Left ventricle myocardium inferior (tissue), 1 donor: ENCODE data around the gene EVI5. TPM values are rescaled to one million over a fixed set of nuclear protein-coding genes. Genes with fewer than 3 reads are reported as not detected.

Source experiments
- DNase-seq: peaks from one replicate; pipeline ENCODE4 v3.0.0-alpha.2; 2020
- H3K27ac ChIP-seq: fragments of 200-600 bp; replicated peaks from 2 replicates; pipeline ENCODE4 v1.8.0; 2021
- H3K27me3 ChIP-seq: fragments of 200-600 bp; 2 replicates; pipeline ENCODE4 v1.8.0; 2021; ENCODE audit warnings: low read depth
- H3K36me3 ChIP-seq: fragments of 200-600 bp; 2 replicates; pipeline ENCODE4 v1.8.0; 2021
- H3K4me1 ChIP-seq: fragments of 200-600 bp; 2 replicates; pipeline ENCODE4 v1.8.0; 2021
- H3K4me3 ChIP-seq: fragments of 200-600 bp; 2 replicates; pipeline ENCODE4 v1.8.0; 2021; ENCODE audit warnings: mild to moderate bottlenecking, moderate library complexity
- H3K9me3 ChIP-seq: fragments of 200-600 bp; replicated peaks from 2 replicates; pipeline ENCODE4 v1.8.0; 2021
- CTCF ChIP-seq: fragments of 200-600 bp; IDR thresholded peaks from 2 replicates; pipeline ENCODE4 v1.8.0; 2021; ENCODE audit warnings: antibody characterized with exemption, mild to moderate bottlenecking, borderline replicate concordance
- intact Hi-C: fragments of 100-400 bp; cut with micrococcal nuclease; formaldehyde crosslinking; loops from one replicate; pipeline ENCODE4 v1.11.0; 2022
- total RNA-seq: library from RNA; stranded (reverse); fragmentation: NEBNext Ultra II Directional; extraction: Animal tissue kit (Norgen Biotek cat#: 25700); gene quantifications from one replicate; pipeline ENCODE4 v1.2.1, GENCODE V29; 2021
- donor health status: DM: no; HTN: yes; CAD: no; lungs with severe emphysema.

EVI5 gene
- total RNA-seq, 1 donor from 2014 or later = 30.4 TPM

- peaks cover 6% of the 10 kb centered on the region for H3K9me3 ChIP-seq
- no peaks in the 10 kb centered on the region for H3K36me3 ChIP-seq
- peaks cover 34% of the 10 kb centered on the region for H3K4me1 ChIP-seq
- H3K27me3 ChIP-seq = no peaks in the 10 kb centered on the region
- peak; percentile 80 for DNase-seq
- peak overlapping the region; percentile 84 for H3K27ac ChIP-seq
- intact Hi-C loops = no loop called here
- TF ChIP-seq CTCF = no peak
- H3K4me3 ChIP-seq = peak overlapping the region; percentile 50
Measured at GRCh38 chr1:92755541-92756461, 29.1 kb downstream of the EVI5 start.

GRCh38 chr1:92754719-92755050 lies 30.2 kb downstream of the EVI5 start:
- Histone ChIP-seq H3K36me3 (no peaks in the 10 kb centered on the region), H3K4me3 (no peak overlapping the region), H3K27ac (peak overlapping the region; percentile 84), H3K9me3 (peaks cover 6% of the 10 kb centered on the region), H3K4me1 (peaks cover 34% of the 10 kb centered on the region), H3K27me3 (no peaks in the 10 kb centered on the region)
- DNase-seq = no peak
- TF ChIP-seq CTCF = no peak
- intact Hi-C loops = no loop called here

GRCh38 chr1:92754000-92754718 lies 30.7 kb downstream of the EVI5 start:
- Histone ChIP-seq H3K4me1 (peaks cover 36% of the 10 kb centered on the region), H3K36me3 (no peaks in the 10 kb centered on the region), H3K27me3 (no peaks in the 10 kb centered on the region), H3K4me3 (no peak overlapping the region), H3K27ac (no peak overlapping the region), H3K9me3 (peaks cover 6% of the 10 kb centered on the region)
- TF ChIP-seq CTCF = no peak
- no peak for DNase-seq
- intact Hi-C loops = no loop called here

GRCh38 chr1:92752719-92753118 lies 32.2 kb downstream of the EVI5 start:
- DNase-seq = no peak
- Histone ChIP-seq H3K27me3 (no peaks in the 10 kb centered on the region), H3K4me3 (no peak overlapping the region), H3K9me3 (peaks cover 6% of the 10 kb centered on the region), H3K27ac (no peak overlapping the region), H3K4me1 (peaks cover 43% of the 10 kb centered on the region), H3K36me3 (no peaks in the 10 kb centered on the region)
- no peak for TF ChIP-seq CTCF
- intact Hi-C loops = no loop called here

- H3K27me3 ChIP-seq = no peaks in the 10 kb centered on the region
- DNase-seq = no peak
Measured at GRCh38 chr1:92749024-92749634, 35.8 kb downstream of the EVI5 start.

More at GRCh38 chr1:92749024-92749634, 35.8 kb downstream of the EVI5 start:
- H3K9me3 ChIP-seq = peaks cover under 1% of the 10 kb centered on the region
- TF ChIP-seq CTCF = peak; percentile 64
- no peak overlapping the region for H3K27ac ChIP-seq
- H3K4me3 ChIP-seq = no peak overlapping the region
- peaks cover 43% of the 10 kb centered on the region for H3K4me1 ChIP-seq
- intact Hi-C loops = loop anchor here (5.0 kb wide), 1 partner anchor 68 kb away; no protein-coding TSS in a partner anchor
- no peaks in the 10 kb centered on the region for H3K36me3 ChIP-seq
